Lower lobe of right lung (tissue), 2 donors: ENCODE measurements around the gene EPB41L4A. TPM values are rescaled to one million over a fixed set of nuclear protein-coding genes. Genes with fewer than 3 reads are reported as not detected.
A peak's percentile ranks its signal among the peaks of the same experiment; 100 is the strongest.

Experiments used
- ATAC-seq, 2 donors: fragments of 200-7000 bp; cut with Tn5 transposase; one replicate each; pipeline ENCODE4 v1.9.1; 2020 to 2022; ENCODE audit warnings: mild to moderate bottlenecking in 2 of 2, moderate library complexity in 2 of 2
- DNase-seq: peaks from one replicate; pipeline ENCODE4 v3.0.0-alpha.2; 2020
- H3K27ac ChIP-seq: fragments of 200-600 bp; one replicate; pipeline ENCODE4 v1.8.0; 2022
- H3K27me3 ChIP-seq: fragments of 200-600 bp; one replicate; pipeline ENCODE4 v1.8.0; 2022; ENCODE audit warnings: low read depth
- H3K36me3 ChIP-seq: fragments of 200-600 bp; one replicate; pipeline ENCODE4 v1.8.0; 2022; ENCODE audit warnings: mild to moderate bottlenecking
- H3K4me1 ChIP-seq: fragments of 200-600 bp; one replicate; pipeline ENCODE4 v1.8.0; 2022
- H3K4me3 ChIP-seq: fragments of 200-600 bp; one replicate; pipeline ENCODE4 v1.8.0; 2022; ENCODE audit warnings: mild to moderate bottlenecking
- H3K9me3 ChIP-seq: fragments of 200-600 bp; one replicate; pipeline ENCODE4 v1.8.0; 2022
- intact Hi-C: fragments of 100-400 bp; cut with DNase I; formaldehyde crosslinking; loops from one replicate; pipeline ENCODE4 v1.11.0; 2022
- total RNA-seq: library from RNA; stranded (reverse); fragmentation: NEBNext Ultra II Directional; extraction: Animal tissue kit (Norgen Biotek cat#: 25700); gene quantifications from one replicate; pipeline ENCODE4 v1.2.1, GENCODE V29; 2021
- TF ChIP-seq, protein P1 (sequence below): fragments of 200-600 bp; IDR thresholded peaks from one replicate; pipeline ENCODE4 v1.8.0; 2022; ENCODE audit warnings: antibody characterized with exemption, mild to moderate bottlenecking
- donor health status: DM: no; HTN: yes; CAD: no; lungs with severe emphysema.

The EPB41L4A gene
- total RNA-seq, 1 donor from 2014 or later: 44.8 TPM

DNA sequence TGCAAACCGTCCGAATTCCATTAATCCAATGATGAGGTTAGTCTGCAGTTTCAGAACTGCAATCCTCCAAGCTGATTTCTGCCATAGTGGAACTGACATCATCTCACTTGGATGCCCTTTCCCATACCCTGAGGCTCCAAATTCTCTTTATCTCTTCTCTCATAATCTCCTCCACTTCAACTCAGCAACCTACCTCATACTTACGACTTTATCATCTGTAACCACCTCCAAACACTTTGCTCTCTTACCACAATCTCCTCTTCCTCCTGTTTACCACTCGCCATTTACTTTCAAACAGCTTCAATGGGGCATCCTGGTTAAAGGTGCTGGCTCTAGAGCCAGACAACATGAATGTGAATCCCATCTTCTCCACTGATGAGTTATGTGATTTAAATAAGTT is 223.2 kb downstream of the EPB41L4A start:
- intact Hi-C loops: no loop called here
- ATAC-seq: no peak
- H3K36me3 ChIP-seq: peaks cover 25% of the 10 kb centered on the region

GRCh38 chr5:112192866-112193265 is 226.2 kb downstream of the EPB41L4A start:
- Histone ChIP-seq H3K4me3 (no peak overlapping the region), H3K27me3 (no peaks in the 10 kb centered on the region), H3K9me3 (no peaks in the 10 kb centered on the region), H3K4me1 (no peaks in the 10 kb centered on the region), H3K36me3 (peaks cover 20% of the 10 kb centered on the region), H3K27ac (no peak overlapping the region)
- TF ChIP-seq, protein P1, sequence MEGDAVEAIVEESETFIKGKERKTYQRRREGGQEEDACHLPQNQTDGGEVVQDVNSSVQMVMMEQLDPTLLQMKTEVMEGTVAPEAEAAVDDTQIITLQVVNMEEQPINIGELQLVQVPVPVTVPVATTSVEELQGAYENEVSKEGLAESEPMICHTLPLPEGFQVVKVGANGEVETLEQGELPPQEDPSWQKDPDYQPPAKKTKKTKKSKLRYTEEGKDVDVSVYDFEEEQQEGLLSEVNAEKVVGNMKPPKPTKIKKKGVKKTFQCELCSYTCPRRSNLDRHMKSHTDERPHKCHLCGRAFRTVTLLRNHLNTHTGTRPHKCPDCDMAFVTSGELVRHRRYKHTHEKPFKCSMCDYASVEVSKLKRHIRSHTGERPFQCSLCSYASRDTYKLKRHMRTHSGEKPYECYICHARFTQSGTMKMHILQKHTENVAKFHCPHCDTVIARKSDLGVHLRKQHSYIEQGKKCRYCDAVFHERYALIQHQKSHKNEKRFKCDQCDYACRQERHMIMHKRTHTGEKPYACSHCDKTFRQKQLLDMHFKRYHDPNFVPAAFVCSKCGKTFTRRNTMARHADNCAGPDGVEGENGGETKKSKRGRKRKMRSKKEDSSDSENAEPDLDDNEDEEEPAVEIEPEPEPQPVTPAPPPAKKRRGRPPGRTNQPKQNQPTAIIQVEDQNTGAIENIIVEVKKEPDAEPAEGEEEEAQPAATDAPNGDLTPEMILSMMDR: no peak
- intact Hi-C loops: no loop called here
- ATAC-seq: no peak
- DNase-seq: no peak

More for the DNA sequence above, 223.2 kb downstream of the EPB41L4A start:
- Histone ChIP-seq H3K9me3 (no peaks in the 10 kb centered on the region), H3K27me3 (no peaks in the 10 kb centered on the region), H3K27ac (no peak overlapping the region), H3K4me3 (no peak overlapping the region), H3K4me1 (no peaks in the 10 kb centered on the region)
- TF ChIP-seq, protein P1: no peak
- no peak for DNase-seq

DNA sequence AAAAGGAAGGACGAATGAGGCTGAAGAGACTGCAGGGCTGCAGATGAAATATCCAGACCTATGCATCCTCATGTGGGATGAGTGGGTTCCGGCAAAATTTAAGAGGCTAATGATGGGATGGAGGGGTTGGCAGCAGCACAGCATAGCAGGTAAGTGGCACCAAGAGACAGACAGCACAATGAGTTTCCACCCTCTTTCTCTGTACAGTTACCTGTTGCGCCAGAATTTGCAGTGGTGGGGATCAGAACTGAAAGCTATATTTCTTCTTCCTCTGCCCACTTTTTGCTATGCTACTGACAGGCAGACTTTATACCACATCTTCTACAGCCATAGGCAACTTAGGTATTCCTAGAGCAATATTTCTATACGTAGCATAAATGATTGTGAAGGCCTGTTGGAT is 227.0 kb downstream of the EPB41L4A start:
- Histone ChIP-seq H3K4me1 (no peaks in the 10 kb centered on the region), H3K36me3 (peaks cover 20% of the 10 kb centered on the region), H3K27ac (no peak overlapping the region), H3K27me3 (no peaks in the 10 kb centered on the region), H3K4me3 (no peak overlapping the region), H3K9me3 (no peaks in the 10 kb centered on the region)
- intact Hi-C loops: no loop called here
- DNase-seq (no peak), ATAC-seq (no peak)
- TF ChIP-seq, protein P1: no peak

- TF ChIP-seq, protein P1: no peak
- DNase-seq: no peak
- Histone ChIP-seq H3K9me3 (no peaks in the 10 kb centered on the region), H3K4me3 (no peak overlapping the region), H3K27ac (no peak overlapping the region), H3K4me1 (no peaks in the 10 kb centered on the region), H3K36me3 (peaks cover 9% of the 10 kb centered on the region), H3K27me3 (no peaks in the 10 kb centered on the region)
- ATAC-seq: no peak
- intact Hi-C loops: no loop called here
These were observed 229.7 kb downstream of the EPB41L4A start for GRCh38 chr5:112189391-112189790.

GRCh38 chr5:112186401-112186990 is 232.6 kb downstream of the EPB41L4A start:
- H3K4me3 ChIP-seq: no peak overlapping the region
- H3K27ac ChIP-seq: no peak overlapping the region
- H3K36me3 ChIP-seq: peaks cover 17% of the 10 kb centered on the region
- intact Hi-C loops: no loop called here
- DNase-seq (no peak), ATAC-seq (no peak)
- no peaks in the 10 kb centered on the region for H3K9me3 ChIP-seq
- H3K4me1 ChIP-seq: no peaks in the 10 kb centered on the region
- H3K27me3 ChIP-seq: no peaks in the 10 kb centered on the region
- TF ChIP-seq, protein P1: peak; percentile 54
